ENCODE measurements around the gene RASSF10.

The RASSF10 gene

GRCh38 chr11:13016415-13016814 lies 7.3 kb downstream of the RASSF10 start:
- no peak overlapping the region for H3K27ac Mint-ChIP-seq
- H3K27me3 Mint-ChIP-seq (ENCODE audit: low read depth, poor library complexity) = peaks cover 65% of the 10 kb centered on the region
- no peak for TF ChIP-seq CTCF (IDR thresholded peaks at IDR 0.05)
- no peak for DNase-seq
- H3K4me3 Mint-ChIP-seq = no peak overlapping the region
- H3K36me3 Mint-ChIP-seq (ENCODE audit: low read depth) = no peaks in the 10 kb centered on the region
- no peaks in the 10 kb centered on the region for H3K9me3 Mint-ChIP-seq
- H3K4me1 Mint-ChIP-seq = peaks cover 20% of the 10 kb centered on the region

GRCh38 chr11:13019313-13019712 lies 10.2 kb downstream of the RASSF10 start:
- Mint-ChIP-seq H3K36me3 (ENCODE audit: low read depth) (no peaks in the 10 kb centered on the region), H3K4me1 (peaks cover 17% of the 10 kb centered on the region), H3K27me3 (ENCODE audit: low read depth, poor library complexity) (peaks cover 36% of the 10 kb centered on the region), H3K4me3 (no peak overlapping the region), H3K27ac (no peak overlapping the region), H3K9me3 (no peaks in the 10 kb centered on the region)
- no peak for TF ChIP-seq CTCF (IDR thresholded peaks at IDR 0.05)
- DNase-seq = no peak

- no peak overlapping the region for H3K4me3 Mint-ChIP-seq
- peaks cover 17% of the 10 kb centered on the region for H3K4me1 Mint-ChIP-seq
- peak overlapping the region; percentile 31 for H3K27ac Mint-ChIP-seq
- H3K27me3 Mint-ChIP-seq (ENCODE audit: low read depth, poor library complexity) = peaks cover 3% of the 10 kb centered on the region
- DNase-seq = no peak
- no peak for TF ChIP-seq CTCF (IDR thresholded peaks at IDR 0.05)
- H3K36me3 Mint-ChIP-seq (ENCODE audit: low read depth) = no peaks in the 10 kb centered on the region
- H3K9me3 Mint-ChIP-seq = no peaks in the 10 kb centered on the region
Observed at GRCh38 chr11:13023423-13023822, 14.3 kb downstream of the RASSF10 start.

GRCh38 chr11:13026722-13027121 lies 17.6 kb downstream of the RASSF10 start:
- H3K27me3 Mint-ChIP-seq (ENCODE audit: low read depth, poor library complexity) = no peaks in the 10 kb centered on the region
- H3K27ac Mint-ChIP-seq = no peak overlapping the region
- no peaks in the 10 kb centered on the region for H3K9me3 Mint-ChIP-seq
- no peaks in the 10 kb centered on the region for H3K36me3 Mint-ChIP-seq (ENCODE audit: low read depth)
- DNase-seq = no peak
- peaks cover 17% of the 10 kb centered on the region for H3K4me1 Mint-ChIP-seq
- H3K4me3 Mint-ChIP-seq = no peak overlapping the region
- no peak for TF ChIP-seq CTCF (IDR thresholded peaks at IDR 0.05)

- Mint-ChIP-seq H3K36me3 (ENCODE audit: low read depth) (no peaks in the 10 kb centered on the region), H3K4me3 (no peak overlapping the region), H3K27ac (no peak overlapping the region), H3K27me3 (ENCODE audit: low read depth, poor library complexity) (no peaks in the 10 kb centered on the region), H3K9me3 (no peaks in the 10 kb centered on the region), H3K4me1 (peaks cover 10% of the 10 kb centered on the region)
- TF ChIP-seq CTCF (IDR thresholded peaks at IDR 0.05) = no peak
- DNase-seq = no peak
Observed at GRCh38 chr11:13028322-13028721, 19.2 kb downstream of the RASSF10 start.

- H3K4me3 Mint-ChIP-seq = no peak overlapping the region
- no peaks in the 10 kb centered on the region for H3K4me1 Mint-ChIP-seq
- no peak for TF ChIP-seq CTCF (IDR thresholded peaks at IDR 0.05)
- H3K27ac Mint-ChIP-seq = no peak overlapping the region
- peaks cover 9% of the 10 kb centered on the region for H3K27me3 Mint-ChIP-seq (ENCODE audit: low read depth, poor library complexity)
- DNase-seq = no peak
- no peaks in the 10 kb centered on the region for H3K9me3 Mint-ChIP-seq
- H3K36me3 Mint-ChIP-seq (ENCODE audit: low read depth) = no peaks in the 10 kb centered on the region
Observed at GRCh38 chr11:13029872-13030271, 20.8 kb downstream of the RASSF10 start.
